ENCODE data around the gene SEMA3F.

DNA sequence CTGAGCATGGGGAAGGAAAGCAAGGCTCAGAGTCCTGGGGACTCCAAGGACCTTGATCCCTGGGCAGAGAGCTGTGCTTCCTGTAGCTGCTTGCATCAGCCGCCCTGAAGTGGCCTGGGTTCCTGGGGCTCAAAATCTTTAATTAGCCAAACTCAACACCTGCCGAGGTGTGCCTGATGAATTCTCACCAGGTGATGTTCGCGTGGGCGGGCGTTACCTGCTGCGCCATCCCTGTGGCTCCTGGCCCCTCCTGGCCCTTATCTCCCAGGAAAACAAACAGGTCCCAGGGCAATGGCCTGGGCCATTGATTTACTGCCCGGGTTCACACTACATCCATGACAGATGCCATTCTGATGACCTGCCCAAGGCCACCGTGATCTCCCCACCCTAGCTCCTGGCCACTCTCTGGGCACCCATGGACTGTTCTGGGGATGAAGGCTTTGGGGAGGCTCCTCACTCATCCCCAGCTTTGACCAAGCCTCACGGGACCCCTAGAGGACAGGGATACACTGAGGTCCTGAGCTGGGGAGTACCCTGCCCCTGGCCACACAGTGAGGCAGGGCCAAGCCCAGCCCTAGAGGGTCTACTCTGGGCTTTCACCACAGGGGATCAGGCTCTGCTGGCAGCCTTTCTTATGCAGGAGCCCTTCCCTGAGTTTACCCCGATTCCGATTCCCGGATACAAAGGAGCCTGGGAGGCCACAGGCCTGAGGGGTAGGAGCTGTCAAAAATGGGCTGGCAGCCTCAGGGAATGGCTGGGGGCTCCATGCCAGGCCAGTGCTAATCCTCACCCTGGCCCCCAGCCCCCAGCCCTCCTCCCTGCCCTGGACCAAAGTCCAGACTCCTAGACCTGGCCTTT lies 55.6 kb downstream of the SEMA3F start:
- TF ChIP-seq, protein P1, sequence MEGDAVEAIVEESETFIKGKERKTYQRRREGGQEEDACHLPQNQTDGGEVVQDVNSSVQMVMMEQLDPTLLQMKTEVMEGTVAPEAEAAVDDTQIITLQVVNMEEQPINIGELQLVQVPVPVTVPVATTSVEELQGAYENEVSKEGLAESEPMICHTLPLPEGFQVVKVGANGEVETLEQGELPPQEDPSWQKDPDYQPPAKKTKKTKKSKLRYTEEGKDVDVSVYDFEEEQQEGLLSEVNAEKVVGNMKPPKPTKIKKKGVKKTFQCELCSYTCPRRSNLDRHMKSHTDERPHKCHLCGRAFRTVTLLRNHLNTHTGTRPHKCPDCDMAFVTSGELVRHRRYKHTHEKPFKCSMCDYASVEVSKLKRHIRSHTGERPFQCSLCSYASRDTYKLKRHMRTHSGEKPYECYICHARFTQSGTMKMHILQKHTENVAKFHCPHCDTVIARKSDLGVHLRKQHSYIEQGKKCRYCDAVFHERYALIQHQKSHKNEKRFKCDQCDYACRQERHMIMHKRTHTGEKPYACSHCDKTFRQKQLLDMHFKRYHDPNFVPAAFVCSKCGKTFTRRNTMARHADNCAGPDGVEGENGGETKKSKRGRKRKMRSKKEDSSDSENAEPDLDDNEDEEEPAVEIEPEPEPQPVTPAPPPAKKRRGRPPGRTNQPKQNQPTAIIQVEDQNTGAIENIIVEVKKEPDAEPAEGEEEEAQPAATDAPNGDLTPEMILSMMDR (IDR thresholded peaks at IDR 0.05; ENCODE audit: insufficient read depth, low read length), result no peak
- TF ChIP-seq POLR2AphosphoS5 (IDR thresholded peaks at IDR 0.05; ENCODE audit: low read depth) (no peak), GABPA (IDR thresholded peaks at IDR 0.05; ENCODE audit: low read depth) (no peak)
- TF ChIP-seq, protein P2, sequence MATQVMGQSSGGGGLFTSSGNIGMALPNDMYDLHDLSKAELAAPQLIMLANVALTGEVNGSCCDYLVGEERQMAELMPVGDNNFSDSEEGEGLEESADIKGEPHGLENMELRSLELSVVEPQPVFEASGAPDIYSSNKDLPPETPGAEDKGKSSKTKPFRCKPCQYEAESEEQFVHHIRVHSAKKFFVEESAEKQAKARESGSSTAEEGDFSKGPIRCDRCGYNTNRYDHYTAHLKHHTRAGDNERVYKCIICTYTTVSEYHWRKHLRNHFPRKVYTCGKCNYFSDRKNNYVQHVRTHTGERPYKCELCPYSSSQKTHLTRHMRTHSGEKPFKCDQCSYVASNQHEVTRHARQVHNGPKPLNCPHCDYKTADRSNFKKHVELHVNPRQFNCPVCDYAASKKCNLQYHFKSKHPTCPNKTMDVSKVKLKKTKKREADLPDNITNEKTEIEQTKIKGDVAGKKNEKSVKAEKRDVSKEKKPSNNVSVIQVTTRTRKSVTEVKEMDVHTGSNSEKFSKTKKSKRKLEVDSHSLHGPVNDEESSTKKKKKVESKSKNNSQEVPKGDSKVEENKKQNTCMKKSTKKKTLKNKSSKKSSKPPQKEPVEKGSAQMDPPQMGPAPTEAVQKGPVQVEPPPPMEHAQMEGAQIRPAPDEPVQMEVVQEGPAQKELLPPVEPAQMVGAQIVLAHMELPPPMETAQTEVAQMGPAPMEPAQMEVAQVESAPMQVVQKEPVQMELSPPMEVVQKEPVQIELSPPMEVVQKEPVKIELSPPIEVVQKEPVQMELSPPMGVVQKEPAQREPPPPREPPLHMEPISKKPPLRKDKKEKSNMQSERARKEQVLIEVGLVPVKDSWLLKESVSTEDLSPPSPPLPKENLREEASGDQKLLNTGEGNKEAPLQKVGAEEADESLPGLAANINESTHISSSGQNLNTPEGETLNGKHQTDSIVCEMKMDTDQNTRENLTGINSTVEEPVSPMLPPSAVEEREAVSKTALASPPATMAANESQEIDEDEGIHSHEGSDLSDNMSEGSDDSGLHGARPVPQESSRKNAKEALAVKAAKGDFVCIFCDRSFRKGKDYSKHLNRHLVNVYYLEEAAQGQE (IDR thresholded peaks at IDR 0.05; ENCODE audit: insufficient replicate concordance, low read depth), result no peak
